ENCODE measurements around the gene RTN4RL2. TPM values are rescaled to one million over a fixed set of nuclear protein-coding genes. Genes with fewer than 3 reads are reported as not detected.

The RTN4RL2 gene
- polyA plus RNA-seq, 1 donor from 2014 or later: 0.66 TPM

DNA sequence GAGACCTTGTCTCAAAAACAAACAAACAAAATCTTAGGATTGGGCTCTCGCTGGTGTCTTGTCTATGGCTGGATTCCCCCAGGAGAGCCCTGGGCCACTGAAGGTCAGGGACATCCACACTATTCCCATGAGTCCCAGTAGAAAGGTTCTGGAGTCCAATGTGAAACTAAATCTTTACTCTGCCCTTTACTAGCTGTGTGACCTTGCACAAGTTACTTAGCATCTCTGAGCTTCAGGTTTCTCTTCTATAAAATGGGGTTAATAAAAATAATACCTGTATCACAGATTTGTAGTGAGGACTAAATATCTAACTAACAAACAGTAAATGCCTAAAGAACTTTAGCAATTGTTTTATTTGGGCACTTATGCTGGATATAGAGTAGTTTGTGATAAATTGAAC lies 46.2 kb downstream of the RTN4RL2 start:
- Histone ChIP-seq H3K36me3 (ENCODE audit: insufficient read depth, low read length) (no peaks in the 10 kb centered on the region), H3K27me3 (ENCODE audit: insufficient read depth, low read depth, low read length) (no peaks in the 10 kb centered on the region), H3K4me2 (ENCODE audit: low read length) (no peak overlapping the region), H3K79me2 (replicated peaks; ENCODE audit: insufficient read depth, low read length) (no peaks in the 10 kb centered on the region), H3K9ac (ENCODE audit: low read length) (no peak overlapping the region), H3K9me2 (ENCODE audit: insufficient read depth, low read length) (no peaks in the 10 kb centered on the region), H3K27ac (ENCODE audit: low read length) (no peak overlapping the region), H4K20me1 (ENCODE audit: insufficient read depth) (no peaks in the 10 kb centered on the region), H3K4me3 (ENCODE audit: low read length) (no peak overlapping the region), H3K9me3 (ENCODE audit: low read length) (no peaks in the 10 kb centered on the region), H2AFZ (ENCODE audit: low read depth, low read length) (no peak overlapping the region), H3F3A (ENCODE audit: insufficient read depth, low read length, poor library complexity, severe bottlenecking) (no peaks in the 10 kb centered on the region)
- TF ChIP-seq SMC3 (conservative IDR thresholded peaks at IDR 0.05; ENCODE audit: poor library complexity) (no peak), TAF1 (IDR thresholded peaks at IDR 0.05; ENCODE audit: low read depth) (no peak), MXI1 (conservative IDR thresholded peaks at IDR 0.05; ENCODE audit: poor library complexity, severe bottlenecking) (no peak), RAD21 (conservative IDR thresholded peaks at IDR 0.05) (no peak), POLR2AphosphoS5 (IDR thresholded peaks at IDR 0.05) (no peak), EP300 (conservative IDR thresholded peaks at IDR 0.05; ENCODE audit: poor library complexity, severe bottlenecking) (no peak), EZH2 (IDR thresholded peaks at IDR 0.05; ENCODE audit: borderline replicate concordance, insufficient read depth, low read length, poor library complexity, severe bottlenecking) (no peak)
- TF ChIP-seq, protein P1, sequence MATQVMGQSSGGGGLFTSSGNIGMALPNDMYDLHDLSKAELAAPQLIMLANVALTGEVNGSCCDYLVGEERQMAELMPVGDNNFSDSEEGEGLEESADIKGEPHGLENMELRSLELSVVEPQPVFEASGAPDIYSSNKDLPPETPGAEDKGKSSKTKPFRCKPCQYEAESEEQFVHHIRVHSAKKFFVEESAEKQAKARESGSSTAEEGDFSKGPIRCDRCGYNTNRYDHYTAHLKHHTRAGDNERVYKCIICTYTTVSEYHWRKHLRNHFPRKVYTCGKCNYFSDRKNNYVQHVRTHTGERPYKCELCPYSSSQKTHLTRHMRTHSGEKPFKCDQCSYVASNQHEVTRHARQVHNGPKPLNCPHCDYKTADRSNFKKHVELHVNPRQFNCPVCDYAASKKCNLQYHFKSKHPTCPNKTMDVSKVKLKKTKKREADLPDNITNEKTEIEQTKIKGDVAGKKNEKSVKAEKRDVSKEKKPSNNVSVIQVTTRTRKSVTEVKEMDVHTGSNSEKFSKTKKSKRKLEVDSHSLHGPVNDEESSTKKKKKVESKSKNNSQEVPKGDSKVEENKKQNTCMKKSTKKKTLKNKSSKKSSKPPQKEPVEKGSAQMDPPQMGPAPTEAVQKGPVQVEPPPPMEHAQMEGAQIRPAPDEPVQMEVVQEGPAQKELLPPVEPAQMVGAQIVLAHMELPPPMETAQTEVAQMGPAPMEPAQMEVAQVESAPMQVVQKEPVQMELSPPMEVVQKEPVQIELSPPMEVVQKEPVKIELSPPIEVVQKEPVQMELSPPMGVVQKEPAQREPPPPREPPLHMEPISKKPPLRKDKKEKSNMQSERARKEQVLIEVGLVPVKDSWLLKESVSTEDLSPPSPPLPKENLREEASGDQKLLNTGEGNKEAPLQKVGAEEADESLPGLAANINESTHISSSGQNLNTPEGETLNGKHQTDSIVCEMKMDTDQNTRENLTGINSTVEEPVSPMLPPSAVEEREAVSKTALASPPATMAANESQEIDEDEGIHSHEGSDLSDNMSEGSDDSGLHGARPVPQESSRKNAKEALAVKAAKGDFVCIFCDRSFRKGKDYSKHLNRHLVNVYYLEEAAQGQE (IDR thresholded peaks at IDR 0.05; ENCODE audit: borderline replicate concordance): no peak
- TF ChIP-seq, protein P2, sequence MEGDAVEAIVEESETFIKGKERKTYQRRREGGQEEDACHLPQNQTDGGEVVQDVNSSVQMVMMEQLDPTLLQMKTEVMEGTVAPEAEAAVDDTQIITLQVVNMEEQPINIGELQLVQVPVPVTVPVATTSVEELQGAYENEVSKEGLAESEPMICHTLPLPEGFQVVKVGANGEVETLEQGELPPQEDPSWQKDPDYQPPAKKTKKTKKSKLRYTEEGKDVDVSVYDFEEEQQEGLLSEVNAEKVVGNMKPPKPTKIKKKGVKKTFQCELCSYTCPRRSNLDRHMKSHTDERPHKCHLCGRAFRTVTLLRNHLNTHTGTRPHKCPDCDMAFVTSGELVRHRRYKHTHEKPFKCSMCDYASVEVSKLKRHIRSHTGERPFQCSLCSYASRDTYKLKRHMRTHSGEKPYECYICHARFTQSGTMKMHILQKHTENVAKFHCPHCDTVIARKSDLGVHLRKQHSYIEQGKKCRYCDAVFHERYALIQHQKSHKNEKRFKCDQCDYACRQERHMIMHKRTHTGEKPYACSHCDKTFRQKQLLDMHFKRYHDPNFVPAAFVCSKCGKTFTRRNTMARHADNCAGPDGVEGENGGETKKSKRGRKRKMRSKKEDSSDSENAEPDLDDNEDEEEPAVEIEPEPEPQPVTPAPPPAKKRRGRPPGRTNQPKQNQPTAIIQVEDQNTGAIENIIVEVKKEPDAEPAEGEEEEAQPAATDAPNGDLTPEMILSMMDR (IDR thresholded peaks at IDR 0.05; ENCODE audit: poor library complexity, severe bottlenecking): no peak

DNA sequence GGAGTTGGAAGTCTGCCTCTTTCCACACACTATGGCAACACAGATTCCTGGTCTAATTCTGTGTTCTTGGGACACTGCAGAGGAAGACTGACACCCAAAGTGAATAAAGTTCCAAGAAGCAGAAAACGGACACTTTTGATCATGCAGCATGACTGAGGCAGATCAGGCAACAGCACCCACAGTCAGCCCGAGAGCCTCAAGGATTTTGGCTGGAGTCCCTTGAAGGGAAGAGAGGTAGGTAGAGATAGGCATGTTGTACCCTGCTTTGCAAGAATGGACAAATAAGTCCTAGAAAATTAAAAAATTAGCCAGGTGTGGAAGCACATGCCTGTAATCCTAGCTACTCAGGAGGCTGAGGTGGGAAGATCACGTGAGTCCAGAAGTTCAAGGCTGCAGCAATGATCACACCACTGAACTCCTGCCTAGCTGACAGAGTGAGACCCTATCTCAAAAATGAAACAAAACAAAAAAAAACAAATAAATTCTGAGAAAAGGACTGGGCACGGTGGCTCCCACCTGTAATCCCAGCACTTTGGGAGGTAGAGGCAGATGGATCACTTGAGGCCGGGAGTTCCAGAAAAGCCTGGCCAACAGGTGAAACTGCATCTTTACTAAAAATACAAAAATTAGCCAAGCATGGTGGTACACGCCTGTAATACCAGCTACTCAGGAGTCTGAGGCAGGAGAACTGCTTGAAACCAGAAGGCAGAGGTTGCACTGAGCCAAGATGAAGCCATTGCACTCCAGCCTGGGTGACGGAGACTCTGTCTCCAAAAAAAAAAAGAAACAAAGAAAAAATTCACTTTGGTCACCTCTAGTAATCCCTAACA lies 48.2 kb downstream of the RTN4RL2 start:
- Histone ChIP-seq H3K4me3 (ENCODE audit: low read length) (no peak overlapping the region), H3K9me3 (ENCODE audit: low read length) (no peaks in the 10 kb centered on the region), H3K27ac (ENCODE audit: low read length) (no peak overlapping the region), H3F3A (ENCODE audit: insufficient read depth, low read length, poor library complexity, severe bottlenecking) (no peaks in the 10 kb centered on the region), H3K27me3 (ENCODE audit: insufficient read depth, low read depth, low read length) (peaks cover 16% of the 10 kb centered on the region), H2AFZ (ENCODE audit: low read depth, low read length) (no peak overlapping the region), H4K20me1 (ENCODE audit: insufficient read depth) (no peaks in the 10 kb centered on the region), H3K36me3 (ENCODE audit: insufficient read depth, low read length) (no peaks in the 10 kb centered on the region), H3K79me2 (replicated peaks; ENCODE audit: insufficient read depth, low read length) (no peaks in the 10 kb centered on the region), H3K4me2 (ENCODE audit: low read length) (no peak overlapping the region), H3K9ac (ENCODE audit: low read length) (no peak overlapping the region), H3K9me2 (ENCODE audit: insufficient read depth, low read length) (no peaks in the 10 kb centered on the region)
- no peak for TF ChIP-seq EP300 (conservative IDR thresholded peaks at IDR 0.05; ENCODE audit: poor library complexity, severe bottlenecking)
- no peak for TF ChIP-seq RAD21 (conservative IDR thresholded peaks at IDR 0.05)
- TF ChIP-seq, protein P2 (IDR thresholded peaks at IDR 0.05; ENCODE audit: poor library complexity, severe bottlenecking): no peak
- no peak for TF ChIP-seq POLR2AphosphoS5 (IDR thresholded peaks at IDR 0.05)
- TF ChIP-seq EZH2 (IDR thresholded peaks at IDR 0.05; ENCODE audit: borderline replicate concordance, insufficient read depth, low read length, poor library complexity, severe bottlenecking): no peak
- TF ChIP-seq MXI1 (conservative IDR thresholded peaks at IDR 0.05; ENCODE audit: poor library complexity, severe bottlenecking): no peak
- no peak for TF ChIP-seq SMC3 (conservative IDR thresholded peaks at IDR 0.05; ENCODE audit: poor library complexity)
- TF ChIP-seq TAF1 (IDR thresholded peaks at IDR 0.05; ENCODE audit: low read depth): no peak
- TF ChIP-seq, protein P1 (IDR thresholded peaks at IDR 0.05; ENCODE audit: borderline replicate concordance): no peak
